HL-60/S4 (cell line): ENCODE measurements around the gene HIGD1A.

ENCODE experiments used
- in situ Hi-C: fragments of 300-500 bp; cut with MboI; formaldehyde crosslinking; loops from 2 replicates; pipeline ENCODE4 v1.14.3; 2022; ENCODE audit warnings: low sequenced_read_pairs

HIGD1A gene

DNA sequence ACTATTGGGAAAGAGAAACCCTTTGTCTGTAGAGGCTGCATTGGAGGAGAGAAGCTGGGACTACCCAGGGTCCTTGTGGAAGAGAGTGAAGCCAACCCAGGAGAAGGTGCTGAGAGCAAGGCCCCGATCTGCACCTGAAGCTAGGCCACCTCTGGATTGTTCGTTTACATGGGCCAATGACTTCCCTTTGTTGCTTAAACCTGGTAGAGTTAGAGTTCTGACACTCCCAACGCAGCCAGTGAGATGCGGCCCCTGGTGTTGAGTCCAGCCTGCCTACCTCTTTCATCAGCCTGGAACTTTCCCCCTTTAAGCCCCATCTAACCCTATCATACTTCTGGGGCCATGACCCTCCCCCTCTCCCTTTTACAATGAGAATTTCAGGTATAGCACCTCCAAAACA, 62.0 kb downstream of the HIGD1A start:
- in situ Hi-C loops, result loop anchor here (10.0 kb wide), 1 partner anchor 157 kb away; the partner anchor contains the start of gene SEC22C

- in situ Hi-C loops, result loop anchor here (10.0 kb wide), 1 partner anchor 157 kb away; the partner anchor contains the start of gene SEC22C
These were observed 62.5 kb downstream of the HIGD1A start for GRCh38 chr3:42741796-42742195.

DNA sequence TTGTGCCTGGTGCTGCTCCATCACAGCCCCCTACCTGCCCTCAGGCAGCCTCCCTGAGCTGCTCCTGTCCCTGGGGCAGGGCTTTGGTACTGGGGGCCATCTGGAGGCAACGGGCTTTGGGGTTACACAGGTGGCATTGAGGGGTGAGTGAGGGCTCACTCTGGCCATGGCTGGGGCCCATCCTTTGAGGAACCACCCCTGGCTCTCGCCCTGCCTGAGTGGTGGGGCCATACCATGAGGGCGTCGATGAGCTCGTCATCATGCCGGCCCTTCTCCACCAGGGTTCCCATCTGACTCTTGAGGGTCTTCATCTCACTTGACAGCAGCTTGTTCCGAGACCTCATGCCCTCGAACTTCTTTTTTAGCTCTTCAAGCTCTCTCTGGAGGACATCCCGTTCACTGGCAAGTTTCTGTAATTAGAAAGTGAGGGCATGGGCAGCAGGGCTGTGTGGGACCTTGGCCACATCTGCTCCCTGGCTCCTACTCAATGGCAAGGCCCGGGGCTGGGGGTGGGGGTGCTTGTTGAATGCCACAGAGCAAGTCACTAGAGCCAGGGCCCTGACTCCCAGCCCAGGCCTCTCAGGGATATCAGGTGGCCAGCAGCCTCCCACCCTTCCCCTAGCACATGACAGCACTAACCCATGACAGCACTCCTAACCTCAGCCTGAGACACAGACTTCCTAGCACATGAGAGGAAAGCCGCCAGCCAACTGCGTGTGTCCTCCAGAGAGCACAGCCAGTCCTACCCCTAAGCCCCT, 64.7 kb downstream of the HIGD1A start:
- in situ Hi-C loops, result loop anchor here (10.0 kb wide), 1 partner anchor 155 kb away; the partner anchor contains the start of gene SEC22C

GRCh38 chr3:42736531-42736930, 67.8 kb downstream of the HIGD1A start:
- in situ Hi-C loops, result no loop called here

GRCh38 chr3:42736081-42736480, 68.2 kb downstream of the HIGD1A start:
- in situ Hi-C loops, result no loop called here

DNA sequence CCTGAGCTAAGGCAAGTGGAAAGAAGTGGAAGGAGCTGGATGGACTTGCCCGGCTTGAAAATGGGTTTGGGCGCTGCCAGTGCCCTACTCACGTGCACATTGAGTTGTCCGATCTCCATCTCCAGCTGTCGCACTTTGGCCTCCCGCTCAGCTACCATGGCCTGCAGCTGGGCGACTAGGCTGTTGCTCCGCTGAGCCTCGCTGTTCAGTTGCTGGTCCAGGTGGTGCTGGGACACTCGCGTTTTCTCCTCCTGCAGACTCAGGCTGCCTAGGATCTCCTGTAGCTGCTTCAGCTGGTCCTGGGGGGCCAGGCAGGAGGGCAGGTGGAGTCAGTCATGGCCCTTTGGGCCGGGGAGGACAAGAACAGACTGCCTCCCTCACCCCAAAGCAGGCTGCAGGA, 68.7 kb downstream of the HIGD1A start:
- in situ Hi-C loops, result no loop called here

DNA sequence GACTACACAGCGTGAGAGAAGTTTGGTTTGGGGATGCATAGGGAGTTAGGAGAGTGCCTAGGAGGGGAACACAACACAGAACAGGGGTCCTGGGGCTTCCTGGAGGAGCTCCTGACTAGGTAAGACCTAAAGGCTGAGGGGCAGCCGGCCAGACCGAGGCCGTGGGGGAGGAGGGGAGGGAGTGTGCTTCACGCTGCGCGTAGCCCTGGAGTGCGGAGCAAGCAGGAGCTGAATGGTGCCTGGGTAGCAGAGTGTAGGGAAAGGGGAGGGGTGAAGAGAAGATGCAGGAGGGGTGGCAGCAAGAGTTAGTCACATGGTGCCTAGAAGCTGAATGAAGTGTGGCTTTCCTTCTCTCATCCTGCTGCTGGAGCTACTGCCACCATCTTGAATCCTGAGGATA, 69.3 kb downstream of the HIGD1A start:
- in situ Hi-C loops, result no loop called here

- in situ Hi-C loops, result no loop called here
These were observed 69.9 kb downstream of the HIGD1A start for GRCh38 chr3:42734263-42734860.

GRCh38 chr3:42733501-42734262, 70.6 kb downstream of the HIGD1A start:
- in situ Hi-C loops, result no loop called here
